ENCODE results near the gene PLXNB3.
"Not testable (repeated sequence)": the region's sequence is repeated elsewhere in the genome, so short reads cannot be mapped to it uniquely, and the experiment has no call there.

Gene PLXNB3

GRCh38 chrX:153733651-153734240 lies 30.3 kb upstream of the PLXNB3 start:
- no peak for DNase-seq

- DNase-seq: no peak
Observed at GRCh38 chrX:153734871-153735270, 29.2 kb upstream of the PLXNB3 start.

GRCh38 chrX:153735274-153735673 lies 28.8 kb upstream of the PLXNB3 start:
- DNase-seq: no peak

- DNase-seq: no peak
Observed at GRCh38 chrX:153736071-153736820, 27.8 kb upstream of the PLXNB3 start.

- DNase-seq: no peak
Observed at GRCh38 chrX:153736871-153737441, 27.1 kb upstream of the PLXNB3 start.

GRCh38 chrX:153738056-153738605 lies 25.9 kb upstream of the PLXNB3 start:
- DNase-seq: no peak

- DNase-seq: no peak
Observed at GRCh38 chrX:153739754-153740486, 24.1 kb upstream of the PLXNB3 start.

GRCh38 chrX:153740631-153741222 lies 23.3 kb upstream of the PLXNB3 start:
- DNase-seq: no peak

GRCh38 chrX:153741446-153741845 lies 22.6 kb upstream of the PLXNB3 start:
- no peak for DNase-seq

GRCh38 chrX:153742111-153742510 lies 21.9 kb upstream of the PLXNB3 start:
- DNase-seq: not testable (repeated sequence)

GRCh38 chrX:153742796-153743467 lies 21.1 kb upstream of the PLXNB3 start:
- DNase-seq: not testable (repeated sequence)

GRCh38 chrX:153743468-153744209 lies 20.4 kb upstream of the PLXNB3 start:
- DNase-seq: not testable (repeated sequence)

GRCh38 chrX:153744210-153745066 lies 19.6 kb upstream of the PLXNB3 start:
- no peak for DNase-seq

- not testable (repeated sequence) for DNase-seq
Observed at GRCh38 chrX:153745067-153745433, 19.0 kb upstream of the PLXNB3 start.

GRCh38 chrX:153746359-153746758 lies 17.7 kb upstream of the PLXNB3 start:
- DNase-seq: no peak

GRCh38 chrX:153746991-153747390 lies 17.1 kb upstream of the PLXNB3 start:
- DNase-seq: not testable (repeated sequence)

GRCh38 chrX:153749017-153749416 lies 15.0 kb upstream of the PLXNB3 start:
- not testable (repeated sequence) for DNase-seq

- DNase-seq: no peak
Observed at GRCh38 chrX:153750127-153750774, 13.8 kb upstream of the PLXNB3 start.

GRCh38 chrX:153755136-153755535 lies 8.9 kb upstream of the PLXNB3 start:
- DNase-seq: no peak

GRCh38 chrX:153761863-153762262 lies 2.2 kb upstream of the PLXNB3 start:
- DNase-seq: no peak

Measured in activated T-cell treated with anti-CD3 and anti-CD28 coated beads for 4 hours (primary cell).